ENCODE measurements around the gene SCGN.

DNA sequence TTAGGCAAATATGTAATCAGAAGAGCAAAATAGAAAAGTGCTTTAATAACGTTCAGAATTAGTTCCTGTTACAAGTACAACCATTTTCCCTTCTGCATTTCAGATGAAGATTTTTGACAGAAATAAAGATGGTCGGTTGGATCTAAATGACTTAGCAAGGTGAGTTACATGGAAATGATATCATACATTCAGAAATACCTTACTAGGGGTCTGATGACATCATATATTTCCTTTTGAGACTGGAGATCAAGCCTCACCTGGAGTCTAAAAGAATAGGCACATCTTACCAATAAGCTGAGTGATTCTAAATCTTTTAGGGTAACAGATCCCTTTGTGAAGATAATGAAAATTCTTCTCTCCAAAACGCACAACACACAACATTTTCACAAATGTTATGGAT is 29.8 kb downstream of the SCGN start:
- TF ChIP-seq, protein P1, sequence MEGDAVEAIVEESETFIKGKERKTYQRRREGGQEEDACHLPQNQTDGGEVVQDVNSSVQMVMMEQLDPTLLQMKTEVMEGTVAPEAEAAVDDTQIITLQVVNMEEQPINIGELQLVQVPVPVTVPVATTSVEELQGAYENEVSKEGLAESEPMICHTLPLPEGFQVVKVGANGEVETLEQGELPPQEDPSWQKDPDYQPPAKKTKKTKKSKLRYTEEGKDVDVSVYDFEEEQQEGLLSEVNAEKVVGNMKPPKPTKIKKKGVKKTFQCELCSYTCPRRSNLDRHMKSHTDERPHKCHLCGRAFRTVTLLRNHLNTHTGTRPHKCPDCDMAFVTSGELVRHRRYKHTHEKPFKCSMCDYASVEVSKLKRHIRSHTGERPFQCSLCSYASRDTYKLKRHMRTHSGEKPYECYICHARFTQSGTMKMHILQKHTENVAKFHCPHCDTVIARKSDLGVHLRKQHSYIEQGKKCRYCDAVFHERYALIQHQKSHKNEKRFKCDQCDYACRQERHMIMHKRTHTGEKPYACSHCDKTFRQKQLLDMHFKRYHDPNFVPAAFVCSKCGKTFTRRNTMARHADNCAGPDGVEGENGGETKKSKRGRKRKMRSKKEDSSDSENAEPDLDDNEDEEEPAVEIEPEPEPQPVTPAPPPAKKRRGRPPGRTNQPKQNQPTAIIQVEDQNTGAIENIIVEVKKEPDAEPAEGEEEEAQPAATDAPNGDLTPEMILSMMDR (IDR thresholded peaks at IDR 0.05) = no peak
- TF ChIP-seq POLR2A (IDR thresholded peaks at IDR 0.05) (no peak), POLR2AphosphoS5 (IDR thresholded peaks at IDR 0.05) (no peak), EP300 (IDR thresholded peaks at IDR 0.05) (no peak)

All from upper lobe of left lung (tissue), 4 donors.